GM12873 (cell line): ENCODE results near the gene DKK3.

Source experiments
- CTCF ChIP-seq: IDR thresholded peaks from 2 replicates; pipeline ENCODE4 v1.5.1; 2012; ENCODE audit warnings: low read depth, mild to moderate bottlenecking, moderate library complexity, low read length, control low read depth; ENCODE audit not compliant: insufficient read depth; ENCODE audit errors: missing control alignments

DKK3 gene

GRCh38 chr11:12050470-12051286 lies 42.3 kb upstream of the DKK3 start:
- TF ChIP-seq CTCF, result no peak

GRCh38 chr11:12048936-12049790 lies 40.7 kb upstream of the DKK3 start:
- TF ChIP-seq CTCF, result no peak

- no peak for TF ChIP-seq CTCF
Observed at GRCh38 chr11:12046636-12047236, 38.3 kb upstream of the DKK3 start.

GRCh38 chr11:12045914-12046635 lies 37.6 kb upstream of the DKK3 start:
- TF ChIP-seq CTCF, result no peak

GRCh38 chr11:12044799-12045198 lies 36.4 kb upstream of the DKK3 start:
- TF ChIP-seq CTCF, result no peak

- peak; percentile 90 for TF ChIP-seq CTCF
Observed at GRCh38 chr11:12043959-12044791, 35.7 kb upstream of the DKK3 start.
